Fibroblast of skin of right biceps (primary cell): ENCODE measurements around the gene SLC6A7.

Experiments
- DNase-seq: peaks from one replicate; pipeline ENCODE4 v3.0.0-alpha.2; 2013

Gene SLC6A7

GRCh38 chr5:150175076-150175475 is 14.8 kb upstream of the SLC6A7 start:
- DNase-seq, result no peak

- DNase-seq, result peak; percentile 43
Measured at GRCh38 chr5:150175536-150175935, 14.3 kb upstream of the SLC6A7 start.

GRCh38 chr5:150176745-150177477 is 13.0 kb upstream of the SLC6A7 start:
- no peak for DNase-seq

GRCh38 chr5:150177721-150178120 is 12.1 kb upstream of the SLC6A7 start:
- no peak for DNase-seq

- no peak for DNase-seq
Measured at GRCh38 chr5:150178262-150178661, 11.6 kb upstream of the SLC6A7 start.

- DNase-seq, result no peak
Measured at GRCh38 chr5:150179019-150179620, 10.7 kb upstream of the SLC6A7 start.

GRCh38 chr5:150180241-150181026 is 9.4 kb upstream of the SLC6A7 start:
- no peak for DNase-seq

- peak; percentile 49 for DNase-seq
Measured at GRCh38 chr5:150181027-150181426, 8.8 kb upstream of the SLC6A7 start.

- no peak for DNase-seq
Measured at GRCh38 chr5:150181766-150182545, 7.9 kb upstream of the SLC6A7 start.

GRCh38 chr5:150182774-150183173 is 7.1 kb upstream of the SLC6A7 start:
- DNase-seq, result no peak

- DNase-seq, result no peak
Measured at GRCh38 chr5:150183436-150183835, 6.4 kb upstream of the SLC6A7 start.

GRCh38 chr5:150184006-150184405 is 5.9 kb upstream of the SLC6A7 start:
- no peak for DNase-seq

GRCh38 chr5:150184990-150185912 is 4.6 kb upstream of the SLC6A7 start:
- no peak for DNase-seq

- DNase-seq, result no peak
Measured at GRCh38 chr5:150186137-150186536, 3.7 kb upstream of the SLC6A7 start.

- DNase-seq, result no peak
Measured at GRCh38 chr5:150186897-150187296, 3.0 kb upstream of the SLC6A7 start.

GRCh38 chr5:150188146-150188842 is 1.6 kb upstream of the SLC6A7 start:
- DNase-seq, result no peak

GRCh38 chr5:150189326-150189725 is 536 bp upstream of the SLC6A7 start:
- no peak for DNase-seq

- DNase-seq, result no peak
Measured at GRCh38 chr5:150190503-150190979, 679 bp downstream of the SLC6A7 start.

GRCh38 chr5:150190987-150191386 is 1.1 kb downstream of the SLC6A7 start:
- DNase-seq, result no peak

- no peak for DNase-seq
Measured at GRCh38 chr5:150192462-150192861, 2.6 kb downstream of the SLC6A7 start.
